Ovary (tissue), 9 donors: ENCODE results near the gene KCNJ1. TPM values are rescaled to one million over a fixed set of nuclear protein-coding genes. Genes with fewer than 3 reads are reported as not detected.

ENCODE experiments used
- DNase-seq, 5 donors: peaks; one replicate each; pipeline ENCODE4 v3.0.0-alpha.2; 2019 to 2020
- H3K27ac ChIP-seq, 2 donors: fragments of 200-600 bp; one replicate each; pipeline versions ENCODE4 v1.5.1 to v1.8.0; 2019 to 2022
- H3K27me3 ChIP-seq: fragments of 200-600 bp; one replicate; pipeline ENCODE4 v1.8.0; 2022
- H3K36me3 ChIP-seq: fragments of 200-600 bp; sonication (generic); one replicate; pipeline ENCODE4 v1.5.1; 2019
- H3K4me1 ChIP-seq: one replicate; pipeline ENCODE4 v1.8.1; 2013; ENCODE audit warnings: mild to moderate bottlenecking, moderate library complexity; ENCODE audit not compliant: insufficient read depth
- H3K4me3 ChIP-seq: fragments of 200-600 bp; sonication (generic); one replicate; pipeline ENCODE4 v1.5.1; 2017
- H3K9me3 ChIP-seq, 2 donors: fragments of 200-600 bp in 1 of 2; sonication (generic) in 1 of 2; one replicate each; pipeline versions ENCODE4 v1.5.1 to v1.8.1; 2013 to 2019; ENCODE audit warnings: mild to moderate bottlenecking in 1 of 2, moderate library complexity in 1 of 2
- CTCF ChIP-seq, 3 donors: fragments of 450-650 bp in 2 of 3; fragments of 200-600 bp in 1 of 3; IDR thresholded peaks; one replicate each; pipeline versions ENCODE4 v1.5.1 to v1.8.0; 2016 to 2022; ENCODE audit warnings: antibody characterized with exemption in 3 of 3, mild to moderate bottlenecking in 1 of 3
- EP300 ChIP-seq: sonication (generic); formaldehyde crosslinking; IDR thresholded peaks from one replicate; pipeline ENCODE4 v1.6.1; 2017; ENCODE audit warnings: antibody characterized with exemption
- POLR2A ChIP-seq: fragments of 450-650 bp; IDR thresholded peaks from one replicate; pipeline ENCODE4 v1.6.1; 2017; ENCODE audit warnings: antibody characterized with exemption, mild to moderate bottlenecking, moderate library complexity
- WGBS, 3 donors: extraction: QIAGEN DNeasy Blood & Tissue Kit in 1 of 3; methylation state at CpG; one replicate each; pipeline versions ENCODE4 v1.1.5 to v1.1.7; 2013 to 2017; 5-methylcytosine and 5-hydroxymethylcytosine counted together
- intact Hi-C, 4 donors: fragments of 100-400 bp; cut with DNase I; formaldehyde crosslinking; loops; one replicate each; pipeline versions ENCODE4 v1.11.0 to v1.15.1; 2022 to 2023
- polyA plus RNA-seq, 2 donors: library from polyadenylated mRNA; stranded (reverse); fragments of 200-250 nt in 1 of 2; fragments of 350-450 nt in 1 of 2; fragmentation: Illumina TruSeq in 1 of 2; extraction: RNeasy Lipid Tissue Mini Kit (QIAGEN cat#74804) in 1 of 2; gene quantifications; one replicate each; pipeline ENCODE4 v1.2.3, GENCODE V29; 2013 to 2014
- total RNA-seq, 7 donors: library from RNA; depleted of rRNA in 2 of 7; stranded (reverse); fragments of >200 nt in 2 of 7; fragmentation: NEBNext Ultra II Directional in 3 of 7; extraction: Animal tissue kit (Norgen Biotek cat#: 25700) in 3 of 7; gene quantifications; one replicate each; pipeline versions ENCODE4 v1.1.0 to v1.2.4, GENCODE V29; 2016 to 2023
- donor health status: DM: no; HTN: no; CAD: no; lungs with moderate emphysema.
- donor health status: DM: no; HTN: no; CAD: no.
- donor health status: Bipolar disorder and iron deficiency.
- donor health status: DM: yes; HTN: yes; CAD: no.
- donor health status: DM: no; HTN: no; CAD: no.
- donor health status: DM: yes; HTN: yes; CAD: no.

KCNJ1 gene
- total and polyA plus RNA-seq, 9 donors: 0.48 TPM; not detected in 8

GRCh38 chr11:128810784-128811514 lies 56.1 kb downstream of the KCNJ1 start:
- 61 to 76% (median 73%) methylated on average over 8 of the region's 8 CpGs for WGBS, 3 donors
- intact Hi-C loops: no loop called here

GRCh38 chr11:128809128-128809527 lies 58.0 kb downstream of the KCNJ1 start:
- no peak overlapping the region for H3K27ac ChIP-seq
- no peaks in the 10 kb centered on the region for H3K27me3 ChIP-seq
- no peaks in the 10 kb centered on the region for H3K36me3 ChIP-seq
- H3K4me3 ChIP-seq: no peak overlapping the region
- no peaks in the 10 kb centered on the region for H3K9me3 ChIP-seq
- WGBS, 3 donors: 55 to 65% (median 58%) methylated on average over 6 of the region's 6 CpGs
- intact Hi-C loops: no loop called here
- H3K4me1 ChIP-seq: no peaks in the 10 kb centered on the region
- TF ChIP-seq CTCF (IDR thresholded peaks at IDR 0.05) (no peak), POLR2A (no peak), EP300 (no peak)
- no peak for DNase-seq

More at GRCh38 chr11:128810784-128811514, 56.1 kb downstream of the KCNJ1 start:
- no peaks in the 10 kb centered on the region for H3K4me1 ChIP-seq
- no peaks in the 10 kb centered on the region for H3K9me3 ChIP-seq
- H3K27me3 ChIP-seq: no peaks in the 10 kb centered on the region
- H3K4me3 ChIP-seq: no peak overlapping the region
- no peak for TF ChIP-seq POLR2A
- no peak for TF ChIP-seq EP300
- TF ChIP-seq CTCF (IDR thresholded peaks at IDR 0.05): no peak
- H3K36me3 ChIP-seq: no peaks in the 10 kb centered on the region
- no peak overlapping the region for H3K27ac ChIP-seq
- no peak for DNase-seq

- H3K36me3 ChIP-seq: no peaks in the 10 kb centered on the region
- intact Hi-C loops: no loop called here
These were observed 59.2 kb downstream of the KCNJ1 start for GRCh38 chr11:128807909-128808308.

GRCh38 chr11:128806506-128807261 lies 60.4 kb downstream of the KCNJ1 start:
- Histone ChIP-seq H3K27me3 (no peaks in the 10 kb centered on the region), H3K36me3 (no peaks in the 10 kb centered on the region), H3K9me3 (no peaks in the 10 kb centered on the region), H3K4me3 (no peak overlapping the region), H3K4me1 (no peaks in the 10 kb centered on the region), H3K27ac (no peak overlapping the region)
- WGBS, 3 donors: 63 to 76% (median 63%) methylated on average over 8 of the region's 8 CpGs
- no peak for DNase-seq
- TF ChIP-seq POLR2A (no peak), EP300 (no peak), CTCF (IDR thresholded peaks at IDR 0.05) (no peak)
- intact Hi-C loops: no loop called here

More at GRCh38 chr11:128807909-128808308, 59.2 kb downstream of the KCNJ1 start:
- no peaks in the 10 kb centered on the region for H3K9me3 ChIP-seq
- no peak overlapping the region for H3K4me3 ChIP-seq
- no peaks in the 10 kb centered on the region for H3K4me1 ChIP-seq
- no peaks in the 10 kb centered on the region for H3K27me3 ChIP-seq
- H3K27ac ChIP-seq: no peak overlapping the region
- TF ChIP-seq EP300 (no peak), POLR2A (no peak), CTCF (IDR thresholded peaks at IDR 0.05) (no peak)
- no peak for DNase-seq
